ENCODE measurements around the gene PUDP.

DNA sequence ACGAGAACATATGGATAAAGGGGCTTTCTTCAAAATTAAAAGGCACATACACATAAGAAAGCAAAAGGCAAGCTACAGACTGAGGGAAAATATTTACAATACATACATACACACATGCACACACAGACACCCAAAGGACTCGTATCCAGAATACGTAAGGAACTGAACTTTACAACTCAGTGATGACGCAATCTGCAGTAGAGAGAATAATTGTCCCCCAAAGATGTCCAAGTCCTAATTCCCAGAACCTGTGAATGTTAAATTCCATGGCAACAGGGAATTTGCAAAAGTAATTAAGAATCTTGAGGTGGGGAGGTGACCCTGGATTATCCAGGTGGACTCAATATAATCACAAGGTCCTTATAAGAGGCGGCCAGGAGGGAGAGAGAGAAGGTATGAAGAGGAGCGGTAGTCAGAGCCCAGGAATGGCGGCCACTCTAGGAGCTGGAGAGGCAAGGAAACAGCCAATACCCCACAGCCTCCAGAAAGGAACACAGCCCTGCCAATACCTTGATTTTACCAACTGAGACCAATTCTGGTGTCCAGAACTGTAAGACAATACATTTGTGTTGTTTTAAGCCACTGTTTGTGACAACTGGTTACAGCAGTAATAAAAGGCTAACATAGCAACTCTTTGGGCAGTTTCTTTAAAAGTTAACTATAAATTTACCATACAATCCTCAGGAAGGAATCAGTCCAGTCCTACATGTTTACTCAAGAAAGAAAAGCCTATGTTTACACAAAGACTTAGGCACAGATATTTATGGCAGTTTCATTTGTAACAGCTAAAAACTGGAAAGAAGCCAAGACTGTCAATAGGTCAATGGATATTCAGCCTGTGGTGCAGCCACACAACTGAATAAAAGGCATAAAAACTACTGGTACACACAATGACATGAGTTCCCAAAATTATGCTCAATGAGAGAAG, 27.7 kb downstream of the PUDP start:
- TF ChIP-seq, protein P1, sequence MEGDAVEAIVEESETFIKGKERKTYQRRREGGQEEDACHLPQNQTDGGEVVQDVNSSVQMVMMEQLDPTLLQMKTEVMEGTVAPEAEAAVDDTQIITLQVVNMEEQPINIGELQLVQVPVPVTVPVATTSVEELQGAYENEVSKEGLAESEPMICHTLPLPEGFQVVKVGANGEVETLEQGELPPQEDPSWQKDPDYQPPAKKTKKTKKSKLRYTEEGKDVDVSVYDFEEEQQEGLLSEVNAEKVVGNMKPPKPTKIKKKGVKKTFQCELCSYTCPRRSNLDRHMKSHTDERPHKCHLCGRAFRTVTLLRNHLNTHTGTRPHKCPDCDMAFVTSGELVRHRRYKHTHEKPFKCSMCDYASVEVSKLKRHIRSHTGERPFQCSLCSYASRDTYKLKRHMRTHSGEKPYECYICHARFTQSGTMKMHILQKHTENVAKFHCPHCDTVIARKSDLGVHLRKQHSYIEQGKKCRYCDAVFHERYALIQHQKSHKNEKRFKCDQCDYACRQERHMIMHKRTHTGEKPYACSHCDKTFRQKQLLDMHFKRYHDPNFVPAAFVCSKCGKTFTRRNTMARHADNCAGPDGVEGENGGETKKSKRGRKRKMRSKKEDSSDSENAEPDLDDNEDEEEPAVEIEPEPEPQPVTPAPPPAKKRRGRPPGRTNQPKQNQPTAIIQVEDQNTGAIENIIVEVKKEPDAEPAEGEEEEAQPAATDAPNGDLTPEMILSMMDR (IDR thresholded peaks at IDR 0.05; ENCODE audit: poor library complexity): no peak
- TF ChIP-seq EZH2 (IDR thresholded peaks at IDR 0.05; ENCODE audit: borderline replicate concordance) (no peak), EZH2phosphoT487 (IDR thresholded peaks at IDR 0.05; ENCODE audit: low read depth, severe bottlenecking, unreplicated experiment) (no peak)
